Erythroblast (primary cell): ENCODE results near the gene GLS.

Experiments
- GATA1 ChIP-seq: IDR thresholded peaks from 2 replicates; pipeline ENCODE4 v1.6.1; 2011; ENCODE audit warnings: low read depth, mild to moderate bottlenecking, control low read depth, low read length, moderate library complexity
- POLR2A ChIP-seq: IDR thresholded peaks from 2 replicates; pipeline ENCODE4 v1.6.1; 2011; ENCODE audit warnings: mild to moderate bottlenecking, low read length

- no peak for TF ChIP-seq POLR2A
- no peak for TF ChIP-seq GATA1
Measured at GRCh38 chr2:190859347-190860297, 21.0 kb upstream of the GLS start.
